Common myeloid progenitor, CD34-positive (primary cell): ENCODE measurements around the gene CARMIL1.

Experiments
- CTCF ChIA-PET: fragments of 350-600 bp; sonication (Branson Sonifier 250); formaldehyde crosslinking; loops from one replicate; lab custom pipeline; 2021; ENCODE audit warnings: antibody characterized with exemption; lab: Charles Lee
- POLR2A ChIA-PET: fragments of 350-600 bp; sonication (Branson Sonifier 250); formaldehyde crosslinking; loops from one replicate; lab custom pipeline; 2021; ENCODE audit warnings: antibody characterized with exemption; lab: Charles Lee
- DNase-seq, 3 donors: peaks; one replicate each; pipeline versions ENCODE4 v3.0.0 to v3.0.0-alpha.2; 2013
- H3K27ac ChIP-seq, 2 experiments: 1 replicate in 1 of 2; 2 replicates in 1 of 2; pipeline ENCODE4 v1.7.0; 2013; ENCODE audit warnings: inconsistent platforms in 2 of 2, low read length in 2 of 2, mild to moderate bottlenecking in 2 of 2, low read depth in 1 of 2, moderate library complexity in 1 of 2; ENCODE audit not compliant: severe bottlenecking in 2 of 2, insufficient read depth in 1 of 2, poor library complexity in 1 of 2
- H3K27me3 ChIP-seq, 5 experiments: replicated peaks in 2 of 5; 1 replicate in 3 of 5; 2 replicates in 2 of 5; pipeline versions ENCODE4 v1.6.1 to v1.7.0; 2013; ENCODE audit warnings: low read length in 4 of 5, mild to moderate bottlenecking in 2 of 5, moderate library complexity in 2 of 5, inconsistent platforms in 1 of 5; ENCODE audit not compliant: insufficient read depth in 5 of 5, control insufficient read depth in 4 of 5
- H3K36me3 ChIP-seq, 4 experiments: 1 replicate in 2 of 4; 2 replicates in 2 of 4; pipeline versions ENCODE4 v1.6.1 to v1.7.0; 2013; ENCODE audit warnings: low read length in 3 of 4, control low read depth in 1 of 4, mild to moderate bottlenecking in 1 of 4; ENCODE audit not compliant: control insufficient read depth in 4 of 4, insufficient read depth in 4 of 4
- H3K4me1 ChIP-seq, 4 experiments: 1 replicate in 3 of 4; 2 replicates in 1 of 4; pipeline versions ENCODE4 v1.6.1 to v1.7.1; 2013; ENCODE audit warnings: low read length in 3 of 4, mild to moderate bottlenecking in 3 of 4, control low read depth in 1 of 4, inconsistent platforms in 1 of 4, moderate library complexity in 1 of 4; ENCODE audit not compliant: control insufficient read depth in 4 of 4, insufficient read depth in 4 of 4; ENCODE audit errors: control extremely low read depth in 1 of 4
- H3K4me3 ChIP-seq, 7 experiments: 1 replicate in 4 of 7; 2 replicates in 3 of 7; pipeline versions ENCODE4 v1.5.1 to v1.7.0; 2013; ENCODE audit warnings: mild to moderate bottlenecking in 7 of 7, low read length in 6 of 7, moderate library complexity in 6 of 7, inconsistent platforms in 2 of 7, low read depth in 2 of 7, control low read depth in 1 of 7; ENCODE audit not compliant: insufficient read depth in 4 of 7, control insufficient read depth in 1 of 7; ENCODE audit errors: extremely low read depth in 1 of 7
- H3K9me3 ChIP-seq, 5 experiments: 1 replicate in 4 of 5; 2 replicates in 1 of 5; pipeline versions ENCODE4 v1.6.1 to v1.7.1; 2013; ENCODE audit warnings: low read length in 4 of 5, mild to moderate bottlenecking in 2 of 5, inconsistent platforms in 1 of 5, low read depth in 1 of 5, moderate library complexity in 1 of 5; ENCODE audit not compliant: control insufficient read depth in 4 of 5, insufficient read depth in 2 of 5; ENCODE audit errors: control extremely low read depth in 1 of 5
- WGBS: methylation state at CpG from one replicate; pipeline ENCODE4 v1.1.5; 2013; ENCODE audit not compliant: insufficient coverage; 5-methylcytosine and 5-hydroxymethylcytosine counted together

CARMIL1 gene

GRCh38 chr6:25630508-25631278 lies 351.5 kb downstream of the CARMIL1 start:
- no peaks in the 10 kb centered on the region for H3K36me3 ChIP-seq
- no peak overlapping the region for H3K4me3 ChIP-seq
- H3K9me3 ChIP-seq = no peaks in the 10 kb centered on the region
- no peak overlapping the region for H3K27ac ChIP-seq
- H3K27me3 ChIP-seq = peaks cover 0 to 6% (median 3%) of the 10 kb centered on the region in 5 experiments
- no peak for DNase-seq
- 100% methylated on average over 1 of the region's 4 CpGs for WGBS
- CTCF ChIA-PET = interaction anchor here (1.2 kb wide), 1 partner anchor 39 kb away, joined by 3 read pairs; no protein-coding TSS in a partner anchor
- no peaks in the 10 kb centered on the region for H3K4me1 ChIP-seq
- POLR2A ChIA-PET = no interaction called here

GRCh38 chr6:25635886-25636317 lies 356.7 kb downstream of the CARMIL1 start:
- CTCF ChIA-PET = no interaction called here
- Histone ChIP-seq H3K27ac (no peak overlapping the region), H3K36me3 (no peaks in the 10 kb centered on the region), H3K9me3 (no peaks in the 10 kb centered on the region), H3K4me3 (no peak overlapping the region), H3K4me1 (no peaks in the 10 kb centered on the region), H3K27me3 (peaks cover 0 to 6% (median 3%) of the 10 kb centered on the region in 5 experiments)
- WGBS = no CpG with 5 or more reads among the region's 2 CpGs
- POLR2A ChIA-PET = no interaction called here
- no peak for DNase-seq

- Histone ChIP-seq H3K4me3 (no peak overlapping the region), H3K9me3 (peaks cover 0 to 2% (median 0%) of the 10 kb centered on the region in 5 experiments), H3K27ac (no peak overlapping the region), H3K27me3 (peaks cover 0 to 10% (median 2%) of the 10 kb centered on the region in 5 experiments), H3K4me1 (no peaks in the 10 kb centered on the region), H3K36me3 (no peaks in the 10 kb centered on the region)
- POLR2A ChIA-PET = no interaction called here
- no CpG with 5 or more reads among the region's 1 CpG for WGBS
- no peak for DNase-seq
- CTCF ChIA-PET = no interaction called here
Measured at GRCh38 chr6:25637211-25637610, 358.0 kb downstream of the CARMIL1 start.

DNA sequence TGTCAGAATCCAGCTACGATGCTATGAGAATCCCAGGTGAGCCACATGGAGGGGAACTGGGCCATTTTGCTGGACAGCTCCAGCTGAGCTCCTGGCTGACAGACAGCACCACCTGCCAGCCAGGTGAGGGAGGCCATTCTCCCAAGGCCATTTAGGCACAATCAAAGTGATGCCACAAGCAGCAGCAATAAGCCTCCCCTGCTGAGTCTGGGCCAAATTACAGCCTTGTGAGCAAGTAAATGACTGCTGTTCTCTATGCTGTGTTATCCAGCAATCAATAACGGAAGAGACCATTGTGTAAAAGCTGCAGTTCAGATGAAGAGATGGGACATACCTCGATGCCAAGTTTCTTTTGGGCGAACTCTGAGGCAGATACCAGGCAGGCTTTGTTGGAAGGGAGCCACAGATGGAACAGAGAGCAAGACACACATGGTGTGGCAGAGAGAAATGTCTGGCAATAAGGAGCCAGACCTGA lies 358.8 kb downstream of the CARMIL1 start:
- Histone ChIP-seq H3K27me3 (peaks cover 0 to 17% (median 5%) of the 10 kb centered on the region in 5 experiments), H3K4me3 (no peak overlapping the region), H3K9me3 (peaks cover 0 to 2% (median 0%) of the 10 kb centered on the region in 5 experiments), H3K27ac (no peak overlapping the region), H3K36me3 (no peaks in the 10 kb centered on the region), H3K4me1 (no peaks in the 10 kb centered on the region)
- DNase-seq = no peak
- CTCF ChIA-PET = interaction anchor here (0.6 kb wide), 1 partner anchor 9 kb away, joined by 3 read pairs; no protein-coding TSS in a partner anchor
- WGBS = 84% methylated on average over 4 of the region's 4 CpGs
- POLR2A ChIA-PET = no interaction called here

DNA sequence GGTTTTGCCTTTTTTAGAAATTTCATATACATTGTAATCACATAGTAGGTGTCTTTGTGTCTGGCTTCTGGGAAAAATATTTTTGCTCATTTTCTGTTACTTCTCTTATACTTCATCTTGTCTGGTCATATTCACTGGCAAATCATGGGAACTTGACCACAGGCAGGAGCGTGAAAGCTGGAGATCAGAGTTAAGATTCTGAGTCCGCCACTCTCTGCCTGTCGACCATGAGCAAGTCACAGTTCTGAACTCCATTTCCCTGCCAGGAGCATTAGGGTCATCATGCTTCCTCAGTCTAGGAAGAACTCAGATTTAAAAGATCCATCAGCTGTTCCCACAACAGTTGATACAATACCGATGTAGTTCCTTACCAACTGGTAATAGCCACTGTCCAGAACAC lies 360.5 kb downstream of the CARMIL1 start:
- H3K4me1 ChIP-seq = no peaks in the 10 kb centered on the region
- POLR2A ChIA-PET = no interaction called here
- no peaks in the 10 kb centered on the region for H3K36me3 ChIP-seq
- H3K27ac ChIP-seq = no peak overlapping the region
- CTCF ChIA-PET = no interaction called here
- H3K9me3 ChIP-seq = peaks cover 0 to 3% (median 0%) of the 10 kb centered on the region in 5 experiments
- no peak for DNase-seq
- H3K4me3 ChIP-seq = no peak overlapping the region
- 87% methylated on average over 4 of the region's 4 CpGs for WGBS
- peaks cover 2 to 28% (median 10%) of the 10 kb centered on the region in 5 experiments for H3K27me3 ChIP-seq

DNA sequence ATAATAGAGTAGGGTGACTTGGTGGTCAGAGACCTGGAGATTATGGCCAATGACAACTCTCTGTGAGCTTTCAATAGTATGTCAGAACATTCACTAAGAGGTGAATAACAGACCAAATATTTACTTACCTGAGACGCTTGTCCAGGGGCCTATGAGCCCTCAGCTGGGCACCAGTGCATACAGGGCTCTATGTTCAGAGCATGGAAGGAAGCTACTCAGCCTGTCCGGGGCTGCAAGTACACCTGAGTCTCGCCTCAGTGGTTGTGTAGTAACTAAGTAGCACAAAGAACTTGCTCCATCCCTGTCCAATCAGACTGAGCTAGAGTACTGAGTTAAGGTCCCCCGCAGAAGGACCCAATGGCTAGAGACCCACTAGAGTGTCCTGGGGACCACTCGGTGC lies 361.3 kb downstream of the CARMIL1 start:
- 98% methylated on average over 4 of the region's 5 CpGs for WGBS
- no peak overlapping the region for H3K27ac ChIP-seq
- H3K36me3 ChIP-seq = no peaks in the 10 kb centered on the region
- DNase-seq = no peak
- H3K9me3 ChIP-seq = peaks cover 0 to 5% (median 0%) of the 10 kb centered on the region in 5 experiments
- CTCF ChIA-PET = interaction anchor here (1.1 to 1.4 kb wide), 2 partner anchors 15 to 29 kb away, joined by 3 to 4 read pairs; no protein-coding TSS in a partner anchor
- peaks cover 2 to 32% (median 9%) of the 10 kb centered on the region in 5 experiments for H3K27me3 ChIP-seq
- no peak overlapping the region for H3K4me3 ChIP-seq
- H3K4me1 ChIP-seq = no peaks in the 10 kb centered on the region
- POLR2A ChIA-PET = no interaction called here

- peaks cover 0 to 5% (median 0%) of the 10 kb centered on the region in 5 experiments for H3K9me3 ChIP-seq
- H3K27me3 ChIP-seq = peaks cover 2 to 32% (median 7%) of the 10 kb centered on the region in 5 experiments
- ChIA-PET CTCF (interaction anchor here (1.1 to 1.4 kb wide), 2 partner anchors 15 to 29 kb away, joined by 3 to 4 read pairs; no protein-coding TSS in a partner anchor), POLR2A (no interaction called here)
- WGBS = 94% methylated on average over 2 of the region's 4 CpGs
- no peak overlapping the region for H3K27ac ChIP-seq
- no peaks in the 10 kb centered on the region for H3K36me3 ChIP-seq
- no peak for DNase-seq
- no peak overlapping the region for H3K4me3 ChIP-seq
- H3K4me1 ChIP-seq = no peaks in the 10 kb centered on the region
Measured at GRCh38 chr6:25640891-25641290, 361.7 kb downstream of the CARMIL1 start.
